ENCODE data around the gene RAB24. TPM values are rescaled to one million over a fixed set of nuclear protein-coding genes. Genes with fewer than 3 reads are reported as not detected.

The RAB24 gene
- total and polyA plus RNA-seq, 2 of the 4 experiments (the other 2 are of a cell fraction) = 18.5 to 60.8 TPM

DNA sequence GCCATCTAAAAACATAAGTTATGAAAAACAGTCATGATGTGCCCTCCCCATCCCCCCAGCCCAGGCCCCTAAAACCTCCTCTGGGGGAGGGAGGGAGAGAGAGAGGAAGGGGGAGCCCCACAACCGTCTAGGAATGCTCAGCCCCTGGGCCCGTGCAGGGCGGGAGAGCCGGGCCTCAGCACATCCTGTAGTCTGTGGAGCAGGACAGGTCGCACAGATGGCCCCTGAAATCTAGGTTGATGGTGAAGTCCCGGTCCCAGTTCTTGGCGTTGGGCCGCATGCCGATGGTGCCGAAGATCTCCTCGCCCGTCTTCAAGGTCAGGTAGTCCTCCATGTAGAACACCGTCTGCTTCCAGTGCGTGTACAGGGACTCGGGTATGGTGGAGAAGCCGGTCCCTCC lies 38.1 kb downstream of the RAB24 start:
- Histone ChIP-seq H4K8ac (ENCODE audit: low read depth in 2 of 2, low read length in 2 of 2) (no peak overlapping the region), H3K18ac (ENCODE audit: low read depth, low read length) (no peak overlapping the region), H3K23ac (ENCODE audit: low read depth, low read length) (no peak overlapping the region), H3K4me3 (ENCODE audit: insufficient read depth, low read depth, low read length) (no peak overlapping the region), H2BK120ac (ENCODE audit: low read depth, low read length) (no peak overlapping the region), H2AK5ac (ENCODE audit: low read depth, low read length) (no peak overlapping the region), H4K20me1 (ENCODE audit: insufficient read depth, low read length) (no peaks in the 10 kb centered on the region; the same call in 1 of the 2 replicates), H2BK20ac (ENCODE audit: low read depth, low read length) (no peak overlapping the region), H3K9ac (ENCODE audit: low read depth, low read length) (no peak overlapping the region), H2AK9ac (replicated peaks; ENCODE audit: low read depth, low read length, poor library complexity) (no peak overlapping the region), H3K4ac (ENCODE audit: low read depth, low read length) (no peak overlapping the region), H3K36me3 (ENCODE audit: control insufficient read depth, insufficient read depth, low read length) (peaks cover 33% of the 10 kb centered on the region), H3K4me1 (ENCODE audit: control insufficient read depth, insufficient read depth, low read length) (no peaks in the 10 kb centered on the region), H3K79me1 (ENCODE audit: low read depth in 1 of 2, low read length in 2 of 2) (peaks cover 4 to 20% of the 10 kb centered on the region in 2 experiments; a peak in 3 of 4 replicates), H3K14ac (replicated peaks; ENCODE audit: low read depth, low read length) (no peak overlapping the region), H4K5ac (ENCODE audit: low read depth, low read length) (no peak overlapping the region), H2BK15ac (ENCODE audit: low read depth, low read length) (no peak overlapping the region), H2BK5ac (ENCODE audit: low read depth, low read length, poor library complexity, severe bottlenecking) (no peak overlapping the region), H2AFZ (replicated peaks; ENCODE audit: low read length, poor library complexity) (no peak overlapping the region), H4K91ac (ENCODE audit: insufficient read depth, low read depth, low read length) (no peak overlapping the region), H3K27ac (ENCODE audit: insufficient read depth, low read length) (no peak overlapping the region), H3K9me1 (ENCODE audit: insufficient read depth, low read length) (peaks cover 11% of the 10 kb centered on the region), H3K27me3 (ENCODE audit: control insufficient read depth, insufficient read depth, low read length) (no peaks in the 10 kb centered on the region), H3K56ac (ENCODE audit: extremely low read depth, insufficient read depth, low read length) (no peak overlapping the region), H3K4me2 (ENCODE audit: low read depth, low read length) (no peak overlapping the region), H3K9me3 (ENCODE audit: control insufficient read depth, insufficient read depth, low read length) (no peaks in the 10 kb centered on the region)
- in situ Hi-C loops (cut with MboI; ENCODE audit: low sequenced_read_pairs) = no loop called here
- POLR2A ChIA-PET (ENCODE audit: unreplicated experiment) = no interaction called here
- 99% methylated on average over 10 of the region's 16 CpGs; no CpG with 5 or more reads in 1 of the 2 experiments for WGBS, 2 experiments (ENCODE audit: extremely low coverage in 2 of 2, insufficient read length in 1 of 2)
- CTCF ChIA-PET = no interaction called here
- intact Hi-C loops (cut with micrococcal nuclease) = no loop called here
- DNase-seq (no peak), ATAC-seq (ENCODE audit: low read depth) (no peak)
- dilution Hi-C loops (cut with HindIII; ENCODE audit: low sequenced_read_pairs, unreplicated experiment) = no loop called here
- TF ChIP-seq CEBPB (IDR thresholded peaks at IDR 0.05; ENCODE audit: low read depth, low read length) (no peak), RCOR1 (IDR thresholded peaks at IDR 0.05; ENCODE audit: insufficient replicate concordance, low read length) (no peak), RFX5 (IDR thresholded peaks at IDR 0.05; ENCODE audit: low read depth, low read length) (no peak), FOS (IDR thresholded peaks at IDR 0.05; ENCODE audit: low read depth, low read length) (no peak), SMC3 (IDR thresholded peaks at IDR 0.05; ENCODE audit: low read depth, low read length) (no peak), NFE2L2 (IDR thresholded peaks at IDR 0.05; ENCODE audit: low read depth, low read length) (no peak), CHD1 (IDR thresholded peaks at IDR 0.05; ENCODE audit: low read depth, low read length) (no peak), MXI1 (IDR thresholded peaks at IDR 0.05; ENCODE audit: borderline replicate concordance, low read depth, low read length) (no peak)
- TF ChIP-seq, protein P1, sequence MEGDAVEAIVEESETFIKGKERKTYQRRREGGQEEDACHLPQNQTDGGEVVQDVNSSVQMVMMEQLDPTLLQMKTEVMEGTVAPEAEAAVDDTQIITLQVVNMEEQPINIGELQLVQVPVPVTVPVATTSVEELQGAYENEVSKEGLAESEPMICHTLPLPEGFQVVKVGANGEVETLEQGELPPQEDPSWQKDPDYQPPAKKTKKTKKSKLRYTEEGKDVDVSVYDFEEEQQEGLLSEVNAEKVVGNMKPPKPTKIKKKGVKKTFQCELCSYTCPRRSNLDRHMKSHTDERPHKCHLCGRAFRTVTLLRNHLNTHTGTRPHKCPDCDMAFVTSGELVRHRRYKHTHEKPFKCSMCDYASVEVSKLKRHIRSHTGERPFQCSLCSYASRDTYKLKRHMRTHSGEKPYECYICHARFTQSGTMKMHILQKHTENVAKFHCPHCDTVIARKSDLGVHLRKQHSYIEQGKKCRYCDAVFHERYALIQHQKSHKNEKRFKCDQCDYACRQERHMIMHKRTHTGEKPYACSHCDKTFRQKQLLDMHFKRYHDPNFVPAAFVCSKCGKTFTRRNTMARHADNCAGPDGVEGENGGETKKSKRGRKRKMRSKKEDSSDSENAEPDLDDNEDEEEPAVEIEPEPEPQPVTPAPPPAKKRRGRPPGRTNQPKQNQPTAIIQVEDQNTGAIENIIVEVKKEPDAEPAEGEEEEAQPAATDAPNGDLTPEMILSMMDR (conservative IDR thresholded peaks at IDR 0.05; ENCODE audit: low read depth, low read length) = no peak
- TF ChIP-seq, protein P2, sequence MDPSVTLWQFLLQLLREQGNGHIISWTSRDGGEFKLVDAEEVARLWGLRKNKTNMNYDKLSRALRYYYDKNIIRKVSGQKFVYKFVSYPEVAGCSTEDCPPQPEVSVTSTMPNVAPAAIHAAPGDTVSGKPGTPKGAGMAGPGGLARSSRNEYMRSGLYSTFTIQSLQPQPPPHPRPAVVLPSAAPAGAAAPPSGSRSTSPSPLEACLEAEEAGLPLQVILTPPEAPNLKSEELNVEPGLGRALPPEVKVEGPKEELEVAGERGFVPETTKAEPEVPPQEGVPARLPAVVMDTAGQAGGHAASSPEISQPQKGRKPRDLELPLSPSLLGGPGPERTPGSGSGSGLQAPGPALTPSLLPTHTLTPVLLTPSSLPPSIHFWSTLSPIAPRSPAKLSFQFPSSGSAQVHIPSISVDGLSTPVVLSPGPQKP (IDR thresholded peaks at IDR 0.05; ENCODE audit: borderline replicate concordance, low read depth, low read length) = no peak
- no TSS peak for BruUV-seq (replicated peaks)
